Caki2 (cell line): ENCODE measurements around the gene ALDH2. TPM values are rescaled to one million over a fixed set of nuclear protein-coding genes. Genes with fewer than 3 reads are reported as not detected.
A peak's percentile ranks its signal among the peaks of the same experiment; 100 is the strongest.

Experiments
- DNase-seq: peaks from one replicate; pipeline ENCODE4 v3.0.0-alpha.2; 2015; ENCODE audit warnings: low read depth
- in situ Hi-C: cut with HindIII; loops from 2 replicates; pipeline ENCODE4 v1.10.0; 2016; ENCODE audit warnings: low sequenced_read_pairs, low pct_unique_long_range_greater_than_20kb, mixed read lengths
- total RNA-seq: library from RNA; depleted of rRNA; stranded (reverse); fragments of >200 nt; shearing (Covaris generic); gene quantifications from 2 replicates; pipeline ENCODE4 v1.2.3, GENCODE V29; 2014; ENCODE audit warnings: low replicate concordance

The ALDH2 gene
- total RNA-seq, 1 experiment from 2014 or later, result 176 TPM

DNA sequence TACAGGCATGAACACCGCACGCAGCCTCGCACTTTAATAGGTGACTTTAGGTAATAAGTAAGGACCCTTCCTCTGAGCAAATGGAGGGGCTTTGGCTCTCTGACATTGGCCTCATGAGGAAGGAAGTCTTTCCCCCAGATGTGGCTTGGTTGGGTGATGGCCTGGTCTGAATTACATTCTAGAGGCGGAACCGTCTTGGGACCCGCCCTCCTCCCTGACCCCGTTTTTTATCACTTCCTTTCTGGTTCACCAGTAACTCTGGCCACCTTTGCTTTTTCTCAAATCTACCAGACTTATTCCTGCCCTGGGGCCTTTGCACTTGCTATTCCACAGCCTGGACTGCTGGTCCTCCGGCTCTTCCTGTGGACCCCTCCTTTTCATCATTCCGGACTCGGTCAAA is 13.4 kb downstream of the ALDH2 start:
- in situ Hi-C loops, result no loop called here
- DNase-seq, result no peak

DNA sequence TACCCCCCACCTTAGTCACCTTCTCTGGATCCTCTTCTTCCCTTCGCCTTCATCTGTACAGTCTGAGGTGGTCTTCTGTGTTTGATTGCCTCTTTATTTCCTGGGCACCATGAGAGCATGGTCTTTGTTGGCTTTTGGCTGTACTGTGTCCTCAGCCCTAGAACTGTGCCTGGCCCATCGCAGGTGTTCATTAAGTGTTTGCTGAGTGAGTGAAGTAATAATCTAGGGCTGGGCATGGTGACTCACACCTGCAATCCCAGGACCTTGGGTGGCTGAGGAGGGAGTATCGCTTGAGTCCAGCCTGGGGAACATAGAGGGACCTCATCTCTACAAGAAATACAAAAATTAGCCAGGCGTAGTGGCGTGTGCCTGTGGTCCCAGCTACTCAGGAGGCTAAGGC is 13.9 kb downstream of the ALDH2 start:
- DNase-seq, result no peak
- in situ Hi-C loops, result no loop called here

DNA sequence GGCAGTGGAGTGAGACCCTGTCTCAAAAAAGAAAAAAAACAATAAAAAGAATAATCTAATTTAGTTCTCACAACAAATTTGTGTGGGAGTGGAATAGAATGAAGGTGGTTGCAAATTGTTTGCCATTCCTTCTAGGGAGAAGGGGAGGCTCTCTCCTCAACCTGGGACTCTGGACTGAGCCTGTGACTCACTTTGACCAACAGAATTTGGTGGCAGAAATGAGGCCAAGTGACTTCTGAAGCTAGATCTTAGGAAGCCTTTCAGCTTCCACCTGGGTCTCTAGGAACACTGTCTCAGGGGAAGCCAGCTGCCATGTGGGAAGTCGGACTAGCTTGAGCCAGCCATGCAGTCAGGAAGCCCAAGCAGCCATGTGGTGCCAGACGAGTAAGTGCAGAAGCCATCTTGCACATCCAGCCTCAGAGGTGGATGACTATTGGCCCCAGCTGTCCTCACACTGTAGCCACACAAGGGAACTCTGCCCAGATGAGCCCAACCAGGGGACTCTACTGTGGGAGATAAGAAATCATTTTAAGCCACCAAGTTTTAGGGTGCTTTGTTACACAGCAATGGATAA is 14.4 kb downstream of the ALDH2 start:
- DNase-seq, result no peak
- in situ Hi-C loops, result no loop called here

DNA sequence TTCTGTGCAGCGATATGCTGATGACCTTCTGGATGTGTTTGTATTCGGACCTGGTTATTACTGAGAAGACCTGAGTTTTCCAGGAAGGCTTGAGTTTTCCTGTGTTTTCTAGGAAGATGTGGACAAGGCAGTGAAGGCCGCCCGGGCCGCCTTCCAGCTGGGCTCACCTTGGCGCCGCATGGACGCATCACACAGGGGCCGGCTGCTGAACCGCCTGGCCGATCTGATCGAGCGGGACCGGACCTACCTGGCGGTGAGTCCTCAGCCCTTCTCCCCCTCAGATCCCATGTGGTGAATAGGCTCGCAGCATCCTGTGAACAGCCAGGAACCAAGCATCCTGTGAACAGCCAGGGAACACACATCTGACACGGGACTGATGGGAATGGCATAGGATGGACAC is 16.3 kb downstream of the ALDH2 start:
- in situ Hi-C loops, result no loop called here
- no peak for DNase-seq

DNA sequence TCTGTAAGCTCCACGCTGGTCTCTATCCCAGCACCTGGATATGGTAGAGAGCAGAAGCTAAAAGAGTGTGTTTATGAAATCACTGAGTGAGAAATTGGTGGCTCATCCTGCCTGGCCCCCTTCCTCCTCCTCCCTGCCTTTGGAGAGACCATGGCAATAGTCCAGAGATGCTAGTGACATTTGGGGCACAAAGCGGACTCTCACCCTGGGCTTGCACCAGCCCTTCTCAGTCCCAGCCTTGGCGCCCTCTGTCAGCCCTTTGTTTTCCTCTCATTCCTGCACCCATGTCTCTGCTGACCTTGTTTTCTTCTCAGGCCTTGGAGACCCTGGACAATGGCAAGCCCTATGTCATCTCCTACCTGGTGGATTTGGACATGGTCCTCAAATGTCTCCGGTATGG is 18.2 kb downstream of the ALDH2 start:
- in situ Hi-C loops, result no loop called here
- DNase-seq, result no peak

DNA sequence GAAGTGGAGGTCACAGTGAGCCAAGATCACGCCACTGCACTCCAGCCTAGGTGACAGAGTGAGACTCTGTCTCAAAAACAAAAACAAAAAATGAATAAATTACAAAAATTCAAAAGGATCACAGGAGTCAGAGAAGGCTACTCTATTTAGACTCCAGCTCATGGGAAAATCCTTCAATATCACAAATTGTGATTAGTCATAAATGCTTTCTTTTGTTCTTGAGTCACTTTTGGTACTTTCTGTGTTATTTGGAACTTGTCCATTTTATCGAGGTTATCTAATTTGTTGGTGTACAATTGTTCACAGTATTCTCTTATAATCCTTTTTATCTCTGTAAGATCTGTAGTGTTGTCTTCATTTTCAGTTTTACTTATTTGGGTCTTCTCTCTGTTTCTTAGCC is 18.9 kb downstream of the ALDH2 start:
- DNase-seq, result no peak

DNA sequence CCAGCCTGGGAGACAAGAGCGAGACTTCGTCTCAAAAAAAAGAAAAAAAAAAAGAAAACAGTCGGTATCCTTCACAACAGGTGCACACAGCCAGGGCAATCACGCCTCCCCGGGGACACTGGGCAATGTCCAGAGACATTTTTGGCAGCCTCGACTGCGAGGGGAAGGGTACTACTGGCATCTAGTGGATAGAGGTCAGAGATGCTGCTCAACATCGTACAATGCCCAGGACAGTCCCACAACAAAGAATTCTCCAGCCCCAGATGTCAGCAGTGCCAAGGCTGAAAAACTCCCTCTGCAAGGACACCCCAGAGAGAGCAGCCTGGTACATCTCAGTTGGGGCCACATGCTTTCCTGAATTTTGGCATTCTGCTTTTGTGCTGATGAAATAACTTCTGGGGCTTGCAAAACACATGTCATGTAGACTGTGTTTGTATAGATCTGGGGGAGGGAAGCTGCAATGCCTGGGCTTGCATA is 21.5 kb downstream of the ALDH2 start:
- in situ Hi-C loops, result no loop called here
- no peak for DNase-seq

More for the DNA sequence above, 18.9 kb downstream of the ALDH2 start:
- in situ Hi-C loops, result no loop called here

DNA sequence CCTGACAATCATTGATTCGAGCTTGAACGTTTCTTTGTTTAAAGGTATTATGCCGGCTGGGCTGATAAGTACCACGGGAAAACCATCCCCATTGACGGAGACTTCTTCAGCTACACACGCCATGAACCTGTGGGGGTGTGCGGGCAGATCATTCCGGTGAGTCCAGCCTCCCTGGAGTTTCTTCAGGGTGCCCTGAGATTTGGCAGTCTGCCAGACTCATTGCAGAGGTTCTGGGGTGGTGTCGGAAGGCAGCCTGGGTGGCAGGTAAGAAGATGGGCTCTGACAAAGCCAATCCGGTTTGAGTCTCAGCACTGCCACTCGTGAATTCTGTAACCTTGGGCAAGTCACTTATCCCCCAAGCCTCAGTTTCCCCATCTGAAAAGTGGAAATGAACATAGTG is 23.0 kb downstream of the ALDH2 start:
- in situ Hi-C loops, result no loop called here
- DNase-seq, result no peak

DNA sequence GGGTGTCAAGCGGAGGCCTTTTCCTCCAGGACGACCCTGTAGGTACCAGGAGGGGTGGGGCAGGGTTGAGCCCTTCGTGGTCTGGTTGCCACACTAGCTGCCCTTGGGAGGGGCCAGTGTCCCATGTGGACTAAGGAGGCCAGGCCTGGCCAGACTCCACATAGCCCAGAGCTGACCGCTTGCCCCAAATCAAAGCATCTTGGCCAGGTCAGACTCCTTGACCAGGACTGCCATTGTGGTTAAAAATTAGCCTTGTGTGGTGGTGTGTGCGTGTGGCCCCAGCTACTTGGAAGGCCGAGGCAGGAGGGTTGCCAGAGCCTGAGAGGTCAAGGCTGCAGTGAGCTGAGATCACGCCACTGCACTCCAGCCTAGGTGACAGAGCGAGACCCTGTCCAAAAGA is 24.8 kb downstream of the ALDH2 start:
- DNase-seq, result no peak
- in situ Hi-C loops, result no loop called here

DNA sequence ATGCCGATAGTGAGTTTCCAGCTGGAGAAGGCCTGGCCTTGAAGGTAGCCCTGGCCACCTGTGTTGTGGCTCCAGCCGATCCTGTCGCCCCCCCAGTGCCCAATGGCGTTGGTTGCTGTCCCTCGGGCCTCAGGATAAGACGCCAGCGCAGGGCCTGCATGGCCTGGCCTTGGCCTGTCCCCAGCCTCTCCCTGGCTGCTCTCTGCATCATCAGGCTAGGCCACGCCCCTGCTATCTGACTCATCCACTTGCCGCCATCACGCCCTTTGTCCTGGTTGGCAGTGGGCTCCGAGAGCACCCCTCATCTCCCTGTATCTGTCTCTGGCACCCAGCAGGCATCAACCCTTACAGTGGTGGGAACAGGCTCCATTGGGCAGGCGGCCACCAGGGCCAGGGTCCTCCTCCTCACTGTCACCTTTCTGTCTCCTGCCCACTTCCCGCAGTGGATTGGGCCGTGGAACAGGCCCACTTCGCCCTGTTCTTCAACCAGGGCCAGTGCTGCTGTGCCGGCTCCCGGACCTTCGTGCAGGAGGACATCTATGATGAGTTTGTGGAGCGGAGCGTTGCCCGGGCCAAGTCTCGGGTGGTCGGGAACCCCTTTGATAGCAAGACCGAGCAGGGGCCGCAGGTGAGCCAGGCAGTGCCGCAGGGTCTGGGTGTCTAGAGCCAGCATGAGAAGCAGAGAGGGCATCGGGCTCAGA is 25.6 kb downstream of the ALDH2 start:
- no peak for DNase-seq
- in situ Hi-C loops, result no loop called here

DNA sequence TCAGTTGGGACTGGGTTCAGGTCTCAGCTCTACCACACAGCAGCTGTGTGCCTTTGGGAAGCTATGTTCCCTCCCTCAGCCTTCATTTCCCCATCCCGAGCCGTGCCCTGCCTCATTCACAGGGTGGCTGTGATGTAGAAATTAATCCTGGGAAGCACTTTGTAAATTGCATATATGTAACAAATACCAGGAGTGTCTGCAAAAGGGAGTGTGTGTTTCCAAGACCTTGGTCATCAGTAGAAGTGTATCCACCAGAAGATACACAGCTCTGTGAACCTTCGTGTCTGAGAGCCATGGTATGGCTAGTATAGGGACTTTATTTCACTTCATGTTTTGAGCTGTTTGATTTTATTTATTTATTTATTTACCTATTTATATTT is 26.1 kb downstream of the ALDH2 start:
- no peak for DNase-seq
- in situ Hi-C loops, result no loop called here

DNA sequence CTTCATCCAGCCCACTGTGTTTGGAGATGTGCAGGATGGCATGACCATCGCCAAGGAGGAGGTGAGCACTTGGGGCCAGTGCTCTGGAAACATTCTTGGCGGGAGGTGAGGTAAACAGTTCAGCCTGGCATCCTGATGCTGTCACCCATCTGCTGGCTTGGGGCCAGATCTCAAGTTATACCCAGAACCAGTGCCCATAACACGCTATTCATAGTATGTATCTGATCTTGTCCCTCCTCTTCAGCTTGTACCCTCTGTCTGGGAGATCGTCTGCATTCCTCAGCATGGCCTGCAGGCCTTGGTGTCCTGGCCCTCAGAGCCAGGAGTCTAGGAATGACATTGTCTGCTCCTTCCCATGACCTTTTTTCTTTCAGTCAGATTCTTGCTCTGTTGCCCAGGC is 31.4 kb downstream of the ALDH2 start:
- in situ Hi-C loops, result no loop called here
- peak; percentile 60 for DNase-seq

DNA sequence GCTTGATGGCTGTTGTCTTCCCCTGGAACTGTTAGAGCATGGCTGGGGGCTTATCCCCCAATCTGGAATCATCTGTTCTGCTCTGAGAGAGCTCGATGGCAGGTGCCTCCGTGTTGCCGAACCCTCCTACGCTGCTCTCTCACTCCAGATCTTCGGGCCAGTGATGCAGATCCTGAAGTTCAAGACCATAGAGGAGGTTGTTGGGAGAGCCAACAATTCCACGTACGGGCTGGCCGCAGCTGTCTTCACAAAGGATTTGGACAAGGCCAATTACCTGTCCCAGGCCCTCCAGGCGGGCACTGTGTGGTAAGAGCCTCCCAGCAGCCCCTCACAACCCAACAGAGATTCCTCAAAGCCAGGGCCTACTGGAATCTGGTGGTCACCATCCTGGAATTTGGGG is 33.0 kb downstream of the ALDH2 start:
- no peak for DNase-seq
- in situ Hi-C loops, result no loop called here

DNA sequence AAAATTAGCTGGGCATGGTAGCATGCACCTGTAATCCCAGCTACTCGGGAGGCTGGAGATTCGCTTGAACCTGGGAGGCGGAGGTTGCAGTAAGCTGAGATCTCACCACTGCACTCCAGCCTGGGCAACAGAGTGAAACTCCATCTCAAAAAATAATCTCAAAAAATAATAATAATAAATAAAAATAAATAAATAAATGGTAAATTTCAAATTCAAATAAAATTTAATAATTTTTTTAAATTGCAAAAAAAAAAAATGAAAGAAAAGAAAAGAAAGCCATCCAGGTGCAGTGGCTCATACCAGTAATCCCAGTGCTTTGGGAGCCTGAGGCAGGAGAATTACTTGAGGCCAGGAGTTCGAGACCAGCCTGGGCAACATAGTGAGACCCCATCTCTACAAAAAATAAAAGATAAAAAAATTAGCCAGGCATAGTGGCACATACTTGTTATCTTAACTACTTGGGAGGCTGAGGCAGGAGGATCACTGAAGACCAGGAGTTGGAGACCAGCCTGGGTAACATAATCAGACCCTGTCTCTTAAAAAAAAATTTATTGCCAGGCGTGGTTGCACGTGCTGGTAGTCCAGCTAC is 36.4 kb downstream of the ALDH2 start:
- in situ Hi-C loops, result no loop called here
- DNase-seq, result no peak

DNA sequence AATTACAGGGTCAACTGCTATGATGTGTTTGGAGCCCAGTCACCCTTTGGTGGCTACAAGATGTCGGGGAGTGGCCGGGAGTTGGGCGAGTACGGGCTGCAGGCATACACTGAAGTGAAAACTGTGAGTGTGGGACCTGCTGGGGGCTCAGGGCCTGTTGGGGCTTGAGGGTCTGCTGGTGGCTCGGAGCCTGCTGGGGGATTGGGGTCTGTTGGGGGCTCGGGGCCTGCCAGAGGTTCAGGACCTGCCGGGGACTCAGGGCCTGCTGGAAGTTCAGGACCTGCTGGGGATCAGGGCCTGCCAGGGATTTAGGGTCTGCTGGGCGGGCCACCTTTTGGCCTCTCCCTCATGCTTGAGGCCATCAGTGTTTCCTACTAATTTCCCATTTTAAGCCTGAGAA is 37.1 kb downstream of the ALDH2 start:
- no peak for DNase-seq
- in situ Hi-C loops, result no loop called here

DNA sequence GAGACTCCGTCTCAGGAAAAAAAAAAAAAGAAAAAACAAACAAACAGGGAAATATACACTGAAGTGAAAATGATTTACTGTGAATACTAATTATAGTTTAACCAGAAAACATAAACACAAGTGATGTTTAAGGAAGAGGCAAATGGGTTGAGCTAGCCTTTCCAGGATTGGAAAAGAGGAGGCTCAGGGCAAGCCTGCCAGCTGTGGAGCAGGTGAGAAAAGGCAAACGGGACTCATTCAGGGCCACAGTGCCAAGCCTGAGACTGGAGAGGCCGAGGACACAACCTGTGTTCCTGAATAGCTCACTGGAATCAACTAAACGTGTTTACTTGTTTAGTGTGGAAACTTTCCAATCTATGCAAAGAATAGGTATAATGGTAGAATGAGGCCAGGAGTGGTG is 39.6 kb downstream of the ALDH2 start:
- no peak for DNase-seq
- in situ Hi-C loops, result no loop called here

DNA sequence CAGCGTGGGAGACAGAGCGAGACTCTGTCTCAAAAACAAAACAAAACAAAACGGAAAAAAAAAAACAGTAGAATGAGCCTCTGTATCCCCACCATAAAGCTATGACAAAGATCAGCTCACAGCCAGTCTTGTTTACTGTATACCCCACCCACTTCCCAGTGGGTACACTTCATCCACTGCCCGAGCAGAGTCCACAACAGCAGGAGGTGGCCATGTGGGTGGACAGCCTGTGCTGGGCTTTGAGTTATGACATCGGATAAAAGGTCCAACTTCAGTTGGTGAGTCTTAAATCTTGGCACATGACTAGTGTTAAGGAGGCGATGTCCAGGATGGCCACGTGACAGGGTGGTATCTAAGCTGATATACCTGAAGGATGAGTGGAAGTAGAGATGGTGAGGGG is 40.5 kb downstream of the ALDH2 start:
- DNase-seq, result no peak
- in situ Hi-C loops, result no loop called here

DNA sequence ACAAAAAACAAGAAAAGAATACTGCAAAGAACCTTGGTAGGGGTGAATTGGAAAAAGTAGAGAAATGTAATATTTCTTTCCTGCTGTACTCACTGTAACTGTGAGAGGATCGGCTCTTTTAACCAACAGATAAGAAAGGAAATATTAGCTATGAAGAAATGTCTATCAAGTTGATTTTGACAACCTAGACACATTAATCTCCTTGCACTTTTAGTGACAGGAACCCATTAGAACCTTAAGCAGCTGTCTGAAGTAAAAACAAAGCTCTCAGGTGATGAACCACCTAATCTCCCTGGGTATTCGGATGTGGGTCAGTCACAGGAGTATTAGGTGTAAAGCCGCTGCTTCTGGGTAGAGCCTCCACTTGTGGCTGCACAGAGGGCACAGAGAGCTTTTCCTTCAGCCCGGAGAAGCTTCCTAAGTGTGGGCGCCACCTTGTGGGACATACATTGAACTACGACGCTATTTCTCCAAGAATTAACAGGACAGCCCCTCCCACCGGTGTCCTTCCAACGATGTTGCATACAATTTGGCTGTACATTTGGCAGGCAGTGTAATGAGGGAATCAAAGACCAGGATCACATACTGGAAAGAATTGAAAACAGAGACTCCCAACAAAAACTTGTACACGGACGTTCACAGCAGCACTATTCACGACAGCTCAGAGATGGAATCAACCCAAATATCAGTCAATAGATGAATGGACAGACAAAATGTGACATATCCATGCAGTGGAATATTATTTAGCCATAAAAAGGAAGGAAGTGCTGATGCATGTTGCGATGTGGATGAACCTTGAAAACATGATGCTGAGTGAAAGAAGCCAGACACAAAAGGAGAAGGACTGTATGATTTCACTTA is 46.4 kb downstream of the ALDH2 start:
- in situ Hi-C loops, result no loop called here
- DNase-seq, result peak; percentile 56

DNA sequence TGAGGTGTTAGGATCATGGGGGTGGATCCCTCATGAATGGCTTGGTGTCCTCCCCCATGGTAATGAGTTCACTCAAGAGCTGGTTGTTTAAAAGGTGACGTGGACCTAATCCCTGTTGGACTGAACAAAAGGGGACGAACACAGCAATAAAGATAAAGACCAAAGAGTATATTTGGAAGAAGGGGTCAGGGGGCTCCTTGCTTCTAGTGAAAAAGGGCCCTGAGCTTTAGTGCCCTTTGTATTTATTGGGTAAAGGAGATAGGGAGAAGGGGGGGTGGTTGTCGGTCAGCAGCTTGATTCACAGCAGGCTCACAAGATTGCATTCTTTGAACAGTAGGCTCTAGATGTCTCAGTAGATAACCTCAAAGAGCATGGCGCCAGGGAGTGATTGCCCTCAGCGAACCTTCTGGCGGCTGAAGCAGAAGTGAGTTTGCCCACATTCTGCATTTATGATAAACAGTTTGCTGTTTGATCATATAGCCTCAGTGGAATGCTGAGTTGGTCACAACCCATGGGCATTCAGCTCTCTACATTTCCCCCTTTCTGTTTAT is 49.4 kb downstream of the ALDH2 start:
- in situ Hi-C loops, result no loop called here
- DNase-seq, result no peak
